ENCODE measurements around the gene RPS14.
A peak's percentile ranks its signal among the peaks of the same experiment; 100 is the strongest.
"Not testable (repeated sequence)": the region's sequence is repeated elsewhere in the genome, so short reads cannot be mapped to it uniquely, and the experiment has no call there.

The RPS14 gene

GRCh38 chr5:150479416-150479815 lies 29.9 kb upstream of the RPS14 start:
- TF ChIP-seq CTCF (conservative IDR thresholded peaks at IDR 0.05), result no peak
- H3K27ac ChIP-seq, result no peak overlapping the region

- not testable (repeated sequence) for H3K27ac ChIP-seq
Observed at GRCh38 chr5:150476568-150476967, 27.0 kb upstream of the RPS14 start.

- no peak for TF ChIP-seq CTCF (conservative IDR thresholded peaks at IDR 0.05)
Observed at GRCh38 chr5:150473673-150474358, 24.3 kb upstream of the RPS14 start.

GRCh38 chr5:150469718-150470469 lies 20.4 kb upstream of the RPS14 start:
- TF ChIP-seq CTCF (conservative IDR thresholded peaks at IDR 0.05), result no peak
- H3K27ac ChIP-seq, result no peak overlapping the region

More at GRCh38 chr5:150473673-150474358, 24.3 kb upstream of the RPS14 start:
- H3K27ac ChIP-seq, result no peak overlapping the region

- H3K27ac ChIP-seq, result no peak overlapping the region
- no peak for TF ChIP-seq CTCF (conservative IDR thresholded peaks at IDR 0.05)
Observed at GRCh38 chr5:150468206-150468605, 18.7 kb upstream of the RPS14 start.

- TF ChIP-seq CTCF (conservative IDR thresholded peaks at IDR 0.05), result no peak
- H3K27ac ChIP-seq, result no peak overlapping the region
Observed at GRCh38 chr5:150465927-150466326, 16.4 kb upstream of the RPS14 start.

GRCh38 chr5:150464554-150465012 lies 15.0 kb upstream of the RPS14 start:
- TF ChIP-seq CTCF (conservative IDR thresholded peaks at IDR 0.05), result no peak
- H3K27ac ChIP-seq, result peak overlapping the region; percentile 27; the same call in 1 of the 2 replicates

- no peak for TF ChIP-seq CTCF (conservative IDR thresholded peaks at IDR 0.05)
- no peak overlapping the region for H3K27ac ChIP-seq
Observed at GRCh38 chr5:150461231-150461630, 11.7 kb upstream of the RPS14 start.

Measured in VCaP (cell line).